K562 (cell line): ENCODE results near the gene WNT3. TPM values are rescaled to one million over a fixed set of nuclear protein-coding genes. Genes with fewer than 3 reads are reported as not detected.

Experiments used
- ATF3 ChIP-seq, 2 experiments: fragments of 450-650 bp in 1 of 2; sonication (generic) in 1 of 2; formaldehyde crosslinking in 1 of 2; IDR thresholded peaks in 1 of 2; conservative IDR thresholded peaks in 1 of 2; 2 replicates each; pipeline versions ENCODE4 v1.6.1 to v1.8.1; 2016 to 2023; ENCODE audit warnings: mild to moderate bottlenecking in 2 of 2, moderate library complexity in 2 of 2, inconsistent platforms in 1 of 2, missing genetic modification reagents in 1 of 2
- CREB3 ChIP-seq: fragments of 450-650 bp; conservative IDR thresholded peaks from 2 replicates; pipeline ENCODE4 v1.6.1; 2016; ENCODE audit warnings: missing genetic modification characterization, low read depth, mild to moderate bottlenecking, missing compliant biosample characterization, moderate library complexity
- E2F5 ChIP-seq: sonication (generic); formaldehyde crosslinking; IDR thresholded peaks from 2 replicates; pipeline ENCODE4 v1.8.0; 2022; ENCODE audit warnings: mild to moderate bottlenecking, missing genetic modification reagents
- FOXK1 ChIP-seq: sonication (generic); formaldehyde crosslinking; IDR thresholded peaks from 2 replicates; pipeline ENCODE4 v1.8.0; 2022; ENCODE audit warnings: missing genetic modification reagents, mild to moderate bottlenecking, borderline replicate concordance
- ILK ChIP-seq: fragments of 450-650 bp; IDR thresholded peaks from 2 replicates; pipeline ENCODE4 v1.6.1; 2016; ENCODE audit warnings: missing genetic modification characterization, low read depth, mild to moderate bottlenecking, missing compliant biosample characterization, moderate library complexity, borderline replicate concordance
- KHSRP ChIP-seq: fragments of 450-650 bp; IDR thresholded peaks from 2 replicates; pipeline ENCODE4 v1.6.1; 2017
- MYNN ChIP-seq, 2 experiments: sonication (generic); formaldehyde crosslinking in 1 of 2; IDR thresholded peaks; 2 replicates each; pipeline versions ENCODE4 v1.5.0 to v1.6.1; 2016 to 2020; ENCODE audit warnings: antibody characterized with exemption in 1 of 2, missing genetic modification reagents in 1 of 2
- NR0B1 ChIP-seq: fragments of 450-650 bp; IDR thresholded peaks from one replicate; pipeline ENCODE4 v1.6.1; 2018; ENCODE audit warnings: mild to moderate bottlenecking, moderate library complexity; ENCODE audit not compliant: partially characterized antibody
- PRPF4 ChIP-seq: fragments of 200-400 bp; formaldehyde crosslinking; IDR thresholded peaks from one replicate; pipeline ENCODE4 v1.6.1; 2017; ENCODE audit warnings: low read length, low read depth, mild to moderate bottlenecking; ENCODE audit not compliant: insufficient read depth, poor library complexity, severe bottlenecking
- TAF7 ChIP-seq: fragments of 450-650 bp; IDR thresholded peaks from 2 replicates; pipeline ENCODE4 v1.6.1; 2016; ENCODE audit warnings: missing genetic modification characterization, missing compliant biosample characterization
- TARDBP ChIP-seq: fragments of 450-650 bp; IDR thresholded peaks from 2 replicates; pipeline ENCODE4 v1.6.1; 2016
- ZBTB12 ChIP-seq: fragments of 250-450 bp; sonication (Bioruptor Pico); IDR thresholded peaks from 2 replicates; pipeline ENCODE4 v1.4.0; 2020
- ZHX1 ChIP-seq: fragments of 150-350 bp; conservative IDR thresholded peaks from 2 replicates; pipeline ENCODE4 v1.6.1; 2014; ENCODE audit warnings: low read length
- ZNF551 ChIP-seq: fragments of 250-450 bp; sonication (Bioruptor Pico); IDR thresholded peaks from 2 replicates; pipeline ENCODE4 v1.5.0; 2021; ENCODE audit warnings: mild to moderate bottlenecking, moderate library complexity
- ZNF57 ChIP-seq: fragments of 450-650 bp; formaldehyde crosslinking; IDR thresholded peaks from 2 replicates; pipeline ENCODE4 v1.4.0; 2020; ENCODE audit warnings: mild to moderate bottlenecking, moderate library complexity
- ZNF77 ChIP-seq: fragments of 250-450 bp; sonication (Bioruptor Pico); IDR thresholded peaks from 2 replicates; pipeline ENCODE4 v1.5.0; 2020
- polyA plus RNA-seq, 8 experiments: library from polyadenylated mRNA; depleted of rRNA in 4 of 8; stranded (reverse) in 5 of 8; unstranded in 3 of 8; fragments of >200 nt; fragmentation: Nextera tagmentation in 2 of 8; fragmentation: Illumina TruSeq in 1 of 8; extraction: Ambion mirVana in 2 of 8; extraction: Trizol in 1 of 8; gene quantifications; 2 replicates each; pipeline versions ENCODE4 v1.2.1 to v1.2.3, GENCODE V29; 2011 to 2014; ENCODE audit warnings: inconsistent platforms in 1 of 8, missing spikeins in 1 of 8
- total RNA-seq, 7 experiments: library from RNA; depleted of rRNA in 6 of 7; stranded (reverse); fragments of >200 nt in 6 of 7; fragmentation: Illumina TruSeq in 2 of 7; extraction: Trizol in 2 of 7; gene quantifications; 2 replicates each; pipeline versions ENCODE4 v1.2.1 to v1.2.3, GENCODE V29; 2011 to 2021; ENCODE audit warnings: low replicate concordance in 1 of 7

The WNT3 gene
- total and polyA plus RNA-seq, 9 of the 15 experiments (the other 6 are each of a cell fraction or from before 2014, with no cell fraction given): 1.5 to 6.1 (median 3.3) TPM

GRCh38 chr17:46782250-46782953 is 36.1 kb downstream of the WNT3 start (continued):
- TF ChIP-seq ZBTB12: no peak
- TF ChIP-seq CREB3 (tag): no peak
- TF ChIP-seq ATF3 (IDR thresholded peaks at IDR 0.05): no peak
- no peak for TF ChIP-seq ATF3 (CRISPR knock-in tag; conservative IDR thresholded peaks at IDR 0.05)
- TF ChIP-seq NR0B1: no peak
- no peak for TF ChIP-seq ZHX1
- no peak for TF ChIP-seq ZNF77 (CRISPR knock-in tag)
- TF ChIP-seq FOXK1 (CRISPR knock-in tag): no peak
- TF ChIP-seq TAF7 (tag): no peak
- no peak for TF ChIP-seq TARDBP
- no peak for TF ChIP-seq PRPF4
- no peak for TF ChIP-seq ZNF551 (CRISPR knock-in tag)
- TF ChIP-seq ZNF57 (CRISPR knock-in tag): no peak
- no peak for TF ChIP-seq KHSRP
- no peak for TF ChIP-seq ILK (tag)
- no peak for TF ChIP-seq E2F5 (CRISPR knock-in tag)
- no peak for TF ChIP-seq MYNN (IDR thresholded peaks at IDR 0.05)
- TF ChIP-seq MYNN (CRISPR knock-in tag; IDR thresholded peaks at IDR 0.05): no peak
